SW 1271 (cell line): ENCODE measurements around the gene RORC.

Experiments
- DNase-seq, 2 experiments: peaks; one replicate each; lab custom pipeline; 2025; lab: John Stamatoyannopoulos, UW

RORC gene

GRCh38 chr1:151847867-151848596 lies 16.4 kb upstream of the RORC start:
- no peak for DNase-seq

- no peak for DNase-seq
Observed at GRCh38 chr1:151846686-151847237, 15.2 kb upstream of the RORC start.

GRCh38 chr1:151846062-151846568 lies 14.5 kb upstream of the RORC start:
- DNase-seq: no peak

- no peak for DNase-seq
Observed at GRCh38 chr1:151843398-151843797, 11.8 kb upstream of the RORC start.

- DNase-seq: no peak
Observed at GRCh38 chr1:151841141-151841540, 9.5 kb upstream of the RORC start.

- no peak for DNase-seq
Observed at GRCh38 chr1:151840421-151840820, 8.8 kb upstream of the RORC start.

- DNase-seq: no peak
Observed at GRCh38 chr1:151839457-151840403, 8.1 kb upstream of the RORC start, which contains the start of gene C2CD4D. Gene C2CD4D, minus strand, starts transcription at chr1:151839820. Its CDS starts 831 bp downstream, at chr1:151838989.

GRCh38 chr1:151839082-151839412 lies 7.4 kb upstream of the RORC start:
- no peak for DNase-seq

- no peak for DNase-seq
Observed at GRCh38 chr1:151838222-151839081, 6.8 kb upstream of the RORC start.

- no peak for DNase-seq
Observed at GRCh38 chr1:151837884-151838221, 6.3 kb upstream of the RORC start.

GRCh38 chr1:151837197-151837596 lies 5.6 kb upstream of the RORC start:
- no peak for DNase-seq

GRCh38 chr1:151835596-151835995 lies 4.0 kb upstream of the RORC start:
- DNase-seq: no peak

- DNase-seq: no peak
Observed at GRCh38 chr1:151834239-151834638, 2.6 kb upstream of the RORC start.

- no peak for DNase-seq
Observed at GRCh38 chr1:151833172-151833900, 1.7 kb upstream of the RORC start.

GRCh38 chr1:151832318-151832980 lies 847 bp upstream of the RORC start:
- DNase-seq: no peak

- no peak for DNase-seq
Observed at GRCh38 chr1:151831256-151831591, 378 bp downstream of the RORC start.

- DNase-seq: no peak
Observed at GRCh38 chr1:151830055-151830454, 1.5 kb downstream of the RORC start.

GRCh38 chr1:151829352-151830046 lies 2.1 kb downstream of the RORC start:
- no peak for DNase-seq

- DNase-seq: no peak
Observed at GRCh38 chr1:151828921-151829320, 2.7 kb downstream of the RORC start.

GRCh38 chr1:151827853-151828252 lies 3.7 kb downstream of the RORC start:
- DNase-seq: no peak
